HEK293T (cell line): ENCODE data around the gene KIAA0930.

Source experiments
- ARNT ChIP-seq: fragments of 450-650 bp; IDR thresholded peaks from 2 replicates; pipeline ENCODE4 v1.6.1; 2017; ENCODE audit warnings: mild to moderate bottlenecking
- BHLHE40 ChIP-seq: fragments of 450-650 bp; IDR thresholded peaks from 2 replicates; pipeline ENCODE4 v1.6.1; 2016; ENCODE audit warnings: mild to moderate bottlenecking, moderate library complexity, borderline replicate concordance
- CTBP1 ChIP-seq: fragments of 450-650 bp; IDR thresholded peaks from 2 replicates; pipeline ENCODE4 v1.6.1; 2016; ENCODE audit warnings: borderline replicate concordance
- ELF4 ChIP-seq: fragments of 450-650 bp; IDR thresholded peaks from 2 replicates; pipeline ENCODE4 v1.6.1; 2017; ENCODE audit warnings: antibody characterized with exemption
- FOXA1 ChIP-seq: fragments of 450-650 bp; IDR thresholded peaks from 2 replicates; pipeline ENCODE4 v1.6.1; 2016; ENCODE audit warnings: mild to moderate bottlenecking
- FOXK2 ChIP-seq: fragments of 450-650 bp; IDR thresholded peaks from 2 replicates; pipeline ENCODE4 v1.6.1; 2016; ENCODE audit warnings: mild to moderate bottlenecking
- FOXM1 ChIP-seq: fragments of 450-650 bp; IDR thresholded peaks from 2 replicates; pipeline ENCODE4 v1.6.1; 2017; ENCODE audit warnings: mild to moderate bottlenecking, borderline replicate concordance
- L3MBTL2 ChIP-seq: fragments of 450-650 bp; conservative IDR thresholded peaks from 2 replicates; pipeline ENCODE4 v1.6.1; 2016; ENCODE audit warnings: mild to moderate bottlenecking
- LEF1 ChIP-seq: fragments of 450-650 bp; IDR thresholded peaks from 2 replicates; pipeline ENCODE4 v1.6.1; 2017; ENCODE audit warnings: mild to moderate bottlenecking, borderline replicate concordance
- PKNOX1 ChIP-seq: fragments of 450-650 bp; IDR thresholded peaks from 2 replicates; pipeline ENCODE4 v1.6.1; 2016
- SP1 ChIP-seq: fragments of 450-650 bp; IDR thresholded peaks from 2 replicates; pipeline ENCODE4 v1.6.1; 2017
- SUZ12 ChIP-seq: fragments of 450-650 bp; IDR thresholded peaks from 2 replicates; pipeline ENCODE4 v1.6.1; 2016; ENCODE audit warnings: mild to moderate bottlenecking
- TARDBP ChIP-seq: fragments of 450-650 bp; IDR thresholded peaks from 2 replicates; pipeline ENCODE4 v1.6.1; 2016
- ZNF384 ChIP-seq: fragments of 450-650 bp; IDR thresholded peaks from 2 replicates; pipeline ENCODE4 v1.6.1; 2016

DNA sequence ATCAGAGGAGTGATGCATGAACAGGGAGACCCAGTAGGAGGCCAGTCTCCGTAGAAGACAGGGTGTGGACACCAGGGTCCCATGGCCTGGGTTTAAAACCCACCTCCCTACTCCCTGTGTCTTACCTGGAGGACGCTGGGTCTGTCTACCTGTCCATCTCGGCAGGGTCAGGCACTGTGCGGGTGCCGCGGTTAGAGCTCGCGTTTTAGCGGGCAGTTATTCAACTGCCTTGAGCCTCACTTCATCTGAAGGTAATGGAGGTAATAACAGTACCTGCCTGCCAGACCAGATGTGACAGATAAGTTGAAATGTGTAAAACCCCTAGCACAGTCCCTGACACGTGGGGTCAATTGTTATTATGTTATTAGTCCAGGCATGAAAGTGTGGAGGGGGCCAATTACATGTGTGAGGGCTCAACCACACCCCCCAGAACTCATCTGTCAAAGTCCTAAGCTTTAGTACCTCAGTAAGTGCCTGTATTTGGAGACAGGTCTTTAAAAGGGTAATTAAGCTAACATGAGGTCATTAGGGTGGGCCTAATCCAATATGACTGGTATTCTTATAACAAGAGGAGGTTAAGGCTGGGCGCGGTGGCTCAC is 35.9 kb upstream of the KIAA0930 start:
- TF ChIP-seq ELF4 (no peak), ARNT (no peak), FOXM1 (no peak), TARDBP (no peak), SP1 (no peak), FOXK2 (no peak), FOXA1 (no peak), L3MBTL2 (no peak), LEF1 (no peak), SUZ12 (no peak), ZNF384 (no peak), BHLHE40 (no peak), PKNOX1 (no peak), CTBP1 (no peak)
